Measurements from ENCODE around the gene RPS29. TPM values are rescaled to one million over a fixed set of nuclear protein-coding genes. Genes with fewer than 3 reads are reported as not detected.

The RPS29 gene
- over 10,000 TPM in 1 of 4 donors, 1,000 to 10,000 TPM in 3; 5,312 to 11,292 (median 8,564) TPM for total RNA-seq

DNA sequence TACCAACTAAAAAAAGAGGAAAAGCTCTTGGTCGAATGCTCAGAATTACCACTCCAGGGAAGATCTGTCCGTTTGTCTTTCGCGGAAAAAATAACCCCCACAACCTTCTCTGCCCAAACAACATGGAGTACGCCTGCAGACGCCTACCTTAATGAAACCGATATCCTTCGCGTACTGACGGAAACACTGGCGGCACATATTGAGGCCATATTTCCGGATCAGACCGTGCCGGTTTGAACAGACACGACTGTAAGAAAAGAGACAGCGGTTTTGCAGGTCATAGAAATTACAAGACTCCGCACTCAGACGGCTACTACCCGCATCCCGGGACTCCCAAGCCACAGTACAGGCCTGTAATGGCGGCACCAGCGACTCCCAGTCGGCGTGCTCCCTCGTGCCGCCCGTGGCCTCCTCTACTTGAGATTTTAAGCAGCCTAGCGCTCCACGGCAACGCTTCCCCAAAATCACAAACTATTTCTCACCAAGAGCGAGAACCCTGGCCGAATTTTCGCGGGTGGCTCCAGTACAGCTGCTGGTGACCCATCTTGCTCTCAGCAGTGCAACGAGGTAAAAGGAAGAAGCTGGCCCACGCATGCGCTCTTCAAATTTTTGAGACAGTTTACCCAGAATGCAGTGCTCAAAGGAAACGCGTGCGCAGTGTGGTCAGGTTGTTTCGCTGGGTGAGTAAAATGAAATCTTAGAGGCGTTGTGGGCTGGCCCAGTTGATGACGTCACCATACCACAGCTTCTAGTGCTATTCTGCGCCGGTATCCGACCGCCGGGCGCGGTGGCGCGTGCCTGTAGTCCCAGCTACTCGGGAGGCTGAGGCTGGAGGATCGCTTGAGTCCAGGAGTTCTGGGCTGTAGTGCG lies at the start of gene RPS29:
Gene RPS29 (minus strand): TSS at position 578 of the 870 bp plus-strand sequence. CDS start 34 bp downstream, at position 544.
- WGBS: 0% methylated on average over 27 of the region's 55 CpGs
- Histone ChIP-seq H3K4me1 (peaks cover 24% of the 10 kb centered on the region), H3K36me3 (peaks cover 15% of the 10 kb centered on the region), H3K9me3 (no peaks in the 10 kb centered on the region), H3K27me3 (no peaks in the 10 kb centered on the region), H3K27ac (peak within 1 kb of the TSS; percentile 95), H3K4me3 (peak within 1 kb of the TSS; percentile 80)
- peak; percentile 45 to 90 for TF ChIP-seq POLR2A (IDR thresholded peaks at IDR 0.05)
- peak; percentile 70 to 92 (median 83) for TF ChIP-seq POLR2AphosphoS5 (IDR thresholded peaks at IDR 0.05)
- TF ChIP-seq, protein P1, sequence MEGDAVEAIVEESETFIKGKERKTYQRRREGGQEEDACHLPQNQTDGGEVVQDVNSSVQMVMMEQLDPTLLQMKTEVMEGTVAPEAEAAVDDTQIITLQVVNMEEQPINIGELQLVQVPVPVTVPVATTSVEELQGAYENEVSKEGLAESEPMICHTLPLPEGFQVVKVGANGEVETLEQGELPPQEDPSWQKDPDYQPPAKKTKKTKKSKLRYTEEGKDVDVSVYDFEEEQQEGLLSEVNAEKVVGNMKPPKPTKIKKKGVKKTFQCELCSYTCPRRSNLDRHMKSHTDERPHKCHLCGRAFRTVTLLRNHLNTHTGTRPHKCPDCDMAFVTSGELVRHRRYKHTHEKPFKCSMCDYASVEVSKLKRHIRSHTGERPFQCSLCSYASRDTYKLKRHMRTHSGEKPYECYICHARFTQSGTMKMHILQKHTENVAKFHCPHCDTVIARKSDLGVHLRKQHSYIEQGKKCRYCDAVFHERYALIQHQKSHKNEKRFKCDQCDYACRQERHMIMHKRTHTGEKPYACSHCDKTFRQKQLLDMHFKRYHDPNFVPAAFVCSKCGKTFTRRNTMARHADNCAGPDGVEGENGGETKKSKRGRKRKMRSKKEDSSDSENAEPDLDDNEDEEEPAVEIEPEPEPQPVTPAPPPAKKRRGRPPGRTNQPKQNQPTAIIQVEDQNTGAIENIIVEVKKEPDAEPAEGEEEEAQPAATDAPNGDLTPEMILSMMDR (IDR thresholded peaks at IDR 0.05): no peak
- DNase-seq (ENCODE audit: low spot score in 2 of 2): peak; percentile 99

DNA sequence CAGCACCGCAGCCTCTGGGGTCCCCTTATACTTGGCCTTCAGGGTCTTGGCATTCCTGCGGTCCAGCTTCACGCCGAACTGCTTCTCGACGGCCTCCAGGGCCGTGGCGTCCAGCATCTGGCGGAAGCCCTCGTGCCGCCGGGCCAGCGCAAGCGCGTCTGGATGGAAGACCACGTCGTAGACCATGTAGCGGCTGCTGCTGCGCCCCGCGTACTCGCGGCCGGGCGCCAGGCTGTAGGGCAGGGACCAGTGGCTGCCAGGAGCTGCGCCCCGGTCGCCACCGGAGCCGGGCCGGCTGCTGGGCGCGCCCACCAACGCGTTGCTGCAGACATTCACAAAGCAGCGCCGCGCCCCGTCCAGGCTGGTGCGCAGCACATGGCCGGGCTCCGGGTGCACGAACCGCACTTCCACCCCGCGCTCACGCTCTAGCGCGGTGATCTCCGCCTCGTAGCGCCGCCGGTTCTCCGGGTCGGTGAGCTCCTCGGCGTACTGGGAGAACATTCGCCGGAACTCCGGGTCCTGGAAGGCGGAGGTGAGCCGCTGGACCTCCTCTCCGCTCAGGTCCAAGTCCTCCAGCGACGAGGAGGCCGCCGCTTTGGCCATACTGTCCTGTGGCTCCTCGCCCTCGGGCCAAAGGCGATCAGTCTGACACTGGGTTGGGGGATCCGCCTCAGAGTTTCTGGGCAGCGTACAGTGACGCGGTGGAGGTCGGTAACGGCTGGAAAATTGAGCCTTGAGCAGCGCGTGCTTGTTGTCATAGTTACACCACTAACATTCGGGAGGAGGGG lies 48.6 kb upstream of the RPS29 start, which contains the start of gene DNAAF2:
Gene DNAAF2 (minus strand): TSS at position 698 of the 788 bp plus-strand sequence. CDS start 95 bp downstream, at position 603.
- WGBS: under 1% methylated on average over 61 of the region's 80 CpGs

DNA sequence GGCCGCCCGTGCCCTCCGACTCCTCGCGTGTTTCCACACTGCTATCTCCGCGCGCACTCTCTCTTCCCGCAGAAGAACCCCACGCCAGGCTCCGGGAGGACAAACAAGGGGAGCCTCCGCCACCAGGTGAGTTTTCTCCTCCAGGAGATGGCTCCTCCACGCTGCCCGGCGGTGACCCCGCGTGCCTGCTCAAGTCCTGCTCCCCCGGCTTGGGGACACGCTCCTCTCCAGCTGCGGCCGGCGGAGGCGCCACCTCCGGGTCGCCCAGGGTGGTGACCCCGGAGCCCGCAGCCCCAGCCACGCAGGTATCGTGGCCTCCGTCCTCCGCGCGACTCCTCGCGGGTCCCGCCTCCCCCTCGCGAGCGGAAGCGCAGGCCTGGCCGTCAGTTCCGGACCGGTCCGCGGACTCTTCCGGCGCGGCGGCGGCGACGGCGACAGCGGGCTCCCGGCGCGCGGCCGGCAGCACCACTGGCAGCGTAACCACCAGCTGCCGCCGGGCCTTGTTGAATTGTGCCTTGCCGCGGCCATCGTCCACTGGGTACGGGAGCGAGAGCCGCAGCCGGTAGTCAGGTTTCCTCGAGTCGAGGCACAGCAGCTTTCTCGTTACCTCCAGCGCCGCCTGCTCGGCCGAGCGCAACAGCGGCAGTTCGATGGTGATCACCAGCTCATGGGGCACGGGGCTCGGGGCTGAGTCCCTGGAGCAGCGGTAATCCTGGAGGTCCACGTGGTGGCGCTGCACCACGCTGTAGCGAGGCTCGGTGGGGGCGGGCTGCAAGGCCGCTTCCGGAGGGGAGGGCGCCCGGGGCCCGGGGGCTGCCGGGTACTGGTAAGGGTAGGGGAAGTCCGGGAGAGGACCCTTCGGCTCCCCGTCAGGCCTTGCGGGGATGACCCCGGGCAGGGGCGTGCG lies 47.7 kb upstream of the RPS29 start:
- Histone ChIP-seq H3K4me3 (peak overlapping the region; percentile 87), H3K27me3 (no peaks in the 10 kb centered on the region), H3K36me3 (no peaks in the 10 kb centered on the region), H3K4me1 (peaks cover 45% of the 10 kb centered on the region), H3K27ac (peak overlapping the region; percentile 93), H3K9me3 (no peaks in the 10 kb centered on the region)
- TF ChIP-seq POLR2AphosphoS5 (IDR thresholded peaks at IDR 0.05): peak in 2 of 3 donors; percentile 52 to 53
- peak in 1 of 2 donors; percentile 72 for TF ChIP-seq POLR2A (IDR thresholded peaks at IDR 0.05)
- TF ChIP-seq, protein P1 (IDR thresholded peaks at IDR 0.05): peak; percentile 38 to 86
- no peak for TF ChIP-seq EP300 (IDR thresholded peaks at IDR 0.05)
- peak; percentile 96 for DNase-seq (ENCODE audit: low spot score in 2 of 2)
- 0% methylated on average over 7 of the region's 101 CpGs for WGBS

More for the DNA sequence above, 48.6 kb upstream of the RPS29 start, which contains the start of gene DNAAF2:
- no peaks in the 10 kb centered on the region for H3K27me3 ChIP-seq
- H3K4me3 ChIP-seq: peak within 1 kb of the TSS; percentile 87
- DNase-seq (ENCODE audit: low spot score in 2 of 2): peak; percentile 84 to 86
- H3K27ac ChIP-seq: peak within 1 kb of the TSS; percentile 93
- H3K9me3 ChIP-seq: no peaks in the 10 kb centered on the region
- H3K36me3 ChIP-seq: no peaks in the 10 kb centered on the region
- TF ChIP-seq, protein P1 (IDR thresholded peaks at IDR 0.05): no peak
- TF ChIP-seq EP300 (IDR thresholded peaks at IDR 0.05): no peak
- TF ChIP-seq POLR2AphosphoS5 (IDR thresholded peaks at IDR 0.05): peak in 1 of 3 donors; percentile 16
- TF ChIP-seq POLR2A (IDR thresholded peaks at IDR 0.05): no peak
- H3K4me1 ChIP-seq: peaks cover 43% of the 10 kb centered on the region

DNA sequence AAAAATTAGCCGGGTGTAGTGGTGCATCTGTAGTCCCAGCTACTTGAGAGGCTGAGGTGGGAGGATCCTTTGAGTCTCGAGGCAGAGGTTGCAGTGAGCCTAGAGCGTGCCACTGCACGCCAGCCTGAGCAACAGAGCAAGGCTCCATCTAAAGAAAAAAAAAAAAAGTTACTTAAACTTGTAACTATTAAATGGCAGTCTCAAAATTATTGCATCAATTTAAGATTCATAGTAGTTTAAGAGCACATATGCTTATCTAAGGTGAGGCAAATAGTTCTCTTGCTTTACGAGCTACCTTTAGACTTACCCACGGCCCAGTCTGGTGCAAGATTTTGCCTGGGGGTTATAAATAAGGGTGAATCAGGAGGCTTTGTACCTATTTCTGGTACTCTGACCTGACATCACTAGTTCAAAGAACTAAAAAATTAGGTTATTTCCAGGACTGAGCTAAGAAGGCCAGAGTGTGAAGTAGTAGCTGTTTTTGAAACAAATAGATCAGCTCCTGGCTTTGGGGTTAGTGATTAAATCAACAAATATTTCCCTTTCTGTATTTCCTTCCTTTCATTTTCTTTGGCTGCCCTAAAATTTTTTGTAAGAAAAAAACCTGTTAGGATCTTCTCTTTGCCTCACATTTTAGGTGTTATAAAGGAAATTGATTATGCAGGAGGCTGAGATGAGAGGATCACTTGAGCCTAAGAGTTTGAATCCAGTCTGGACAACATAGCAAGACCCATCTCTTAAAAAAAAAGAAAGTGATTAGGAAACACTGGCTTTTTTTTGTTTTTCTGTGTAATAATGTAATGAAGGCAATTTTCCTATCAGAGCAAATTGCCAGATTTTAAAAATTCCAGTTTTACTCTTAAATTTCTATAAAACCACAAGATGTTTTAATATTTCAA lies 38.0 kb upstream of the RPS29 start:
- 51% methylated on average over 6 of the region's 6 CpGs for WGBS
- Histone ChIP-seq H3K27ac (no peak overlapping the region), H3K9me3 (no peaks in the 10 kb centered on the region), H3K4me1 (peaks cover 47% of the 10 kb centered on the region), H3K36me3 (peaks cover 6% of the 10 kb centered on the region), H3K4me3 (peak overlapping the region; percentile 7), H3K27me3 (no peaks in the 10 kb centered on the region)
- TF ChIP-seq POLR2AphosphoS5 (IDR thresholded peaks at IDR 0.05) (no peak), EP300 (IDR thresholded peaks at IDR 0.05) (no peak), POLR2A (IDR thresholded peaks at IDR 0.05) (no peak)
- TF ChIP-seq, protein P1 (IDR thresholded peaks at IDR 0.05): no peak
- no peak for DNase-seq (ENCODE audit: low spot score in 2 of 2)

All from suprapubic skin (tissue), 4 donors.